Caco-2 (cell line): ENCODE measurements around the gene BRAT1. TPM values are rescaled to one million over a fixed set of nuclear protein-coding genes. Genes with fewer than 3 reads are reported as not detected.

Experiments
- BruUV-seq: library from RNA; stranded (reverse); fragments of 400-500 nt; replicated peaks from 2 replicates; lab custom pipeline; 2021; lab: Mats Ljungman, UMichigan
- CTCF ChIA-PET: fragments of 300-600 bp; sonication (Branson Sonifier 250); formaldehyde crosslinking; loops from one replicate; lab custom pipeline; 2022; ENCODE audit warnings: antibody characterized with exemption; lab: Charles Lee
- POLR2A ChIA-PET: fragments of 300-600 bp; sonication (Branson Sonifier 250); formaldehyde crosslinking; loops from one replicate; lab custom pipeline; 2022; ENCODE audit warnings: antibody characterized with exemption; lab: Charles Lee
- DNase-seq, 2 experiments: peaks; one replicate each; pipeline versions ENCODE4 v3.0.0 to v3.0.0-alpha.2; 2020 to 2022
- H3K27me3 ChIP-seq: replicated peaks from 2 replicates; pipeline ENCODE4 v1.6.0; 2011; ENCODE audit warnings: low read length; ENCODE audit not compliant: control insufficient read depth, insufficient read depth
- H3K36me3 ChIP-seq: 2 replicates; pipeline ENCODE4 v1.5.1; 2011; ENCODE audit warnings: low read length; ENCODE audit not compliant: control insufficient read depth, insufficient read depth
- H3K4me1 ChIP-seq: fragments of 250-450 bp; sonication (Bioruptor Pico); 2 replicates; pipeline ENCODE4 v1.5.1; 2020; ENCODE audit warnings: mild to moderate bottlenecking
- H3K4me3 ChIP-seq: 2 replicates; pipeline ENCODE4 v1.5.1; 2011; ENCODE audit warnings: low read depth, mild to moderate bottlenecking, control low read depth, low read length
- H3K9me3 ChIP-seq: fragments of 250-450 bp; sonication (Bioruptor Pico); 2 replicates; pipeline ENCODE4 v1.5.1; 2020; ENCODE audit warnings: mild to moderate bottlenecking, moderate library complexity
- H3K27ac Mint-ChIP-seq: one replicate; pipeline ENCODE4 v1.8.0; 2022; ENCODE audit warnings: mixed read lengths; ENCODE audit not compliant: unreplicated experiment
- H3K27me3 Mint-ChIP-seq: one replicate; pipeline ENCODE4 v1.8.0; 2022; ENCODE audit warnings: mixed read lengths; ENCODE audit not compliant: insufficient read depth, unreplicated experiment
- H3K36me3 Mint-ChIP-seq: one replicate; pipeline ENCODE4 v1.8.0; 2022; ENCODE audit warnings: mild to moderate bottlenecking, mixed read lengths; ENCODE audit not compliant: insufficient read depth, unreplicated experiment
- H3K4me1 Mint-ChIP-seq: one replicate; pipeline ENCODE4 v1.8.0; 2022; ENCODE audit warnings: low read depth, mixed read lengths; ENCODE audit not compliant: unreplicated experiment
- H3K4me3 Mint-ChIP-seq: one replicate; pipeline ENCODE4 v1.8.0; 2022; ENCODE audit warnings: mild to moderate bottlenecking, moderate library complexity, mixed read lengths; ENCODE audit not compliant: unreplicated experiment
- H3K9me3 Mint-ChIP-seq: one replicate; pipeline ENCODE4 v1.8.0; 2022; ENCODE audit warnings: mixed read lengths; ENCODE audit not compliant: unreplicated experiment
- intact Hi-C: fragments of 100-400 bp; cut with micrococcal nuclease; formaldehyde crosslinking; loops from one replicate; pipeline ENCODE4 v1.10.0; 2022; ENCODE audit not compliant: unreplicated experiment
- total RNA-seq: library from RNA; stranded (reverse); gene quantifications from 2 replicates; pipeline ENCODE4 v1.2.3, GENCODE V29; 2022
- TF ChIP-seq, protein P1 (sequence below), 2 experiments: fragments of 200-600 bp in 1 of 2; IDR thresholded peaks; 1 replicate in 1 of 2; 2 replicates in 1 of 2; pipeline versions ENCODE4 v1.5.1 to v1.8.0; 2011 to 2022; ENCODE audit warnings: antibody characterized with exemption in 1 of 2, control low read depth in 1 of 2, inconsistent platforms in 1 of 2, low read depth in 1 of 2, low read length in 1 of 2, mild to moderate bottlenecking in 1 of 2, moderate library complexity in 1 of 2; ENCODE audit not compliant: insufficient read depth in 1 of 2, severe bottlenecking in 1 of 2, unreplicated experiment in 1 of 2

The BRAT1 gene
- total RNA-seq, 1 experiment from 2014 or later: 33.5 TPM

DNA sequence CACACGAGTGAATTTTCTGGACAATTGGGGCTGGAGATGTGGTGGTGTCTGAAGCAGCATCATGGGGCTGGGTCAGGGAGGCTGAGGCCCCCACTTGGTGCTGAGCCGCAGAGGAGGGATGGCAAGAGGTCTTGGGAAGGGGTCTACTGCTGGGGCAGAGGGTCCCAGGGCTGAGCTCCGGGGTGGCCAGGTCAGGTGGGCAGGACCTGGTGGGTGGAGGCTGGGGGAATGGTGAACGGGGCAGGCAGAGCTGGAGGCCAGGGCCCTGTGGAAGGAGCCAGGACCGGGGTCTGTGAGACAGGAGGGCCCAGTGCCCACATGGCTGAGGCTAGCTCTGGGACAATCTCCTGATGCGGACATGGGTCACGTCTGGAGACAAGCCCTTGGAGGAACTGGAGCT lies 56.1 kb downstream of the BRAT1 start:
- BruUV-seq: no TSS peak

DNA sequence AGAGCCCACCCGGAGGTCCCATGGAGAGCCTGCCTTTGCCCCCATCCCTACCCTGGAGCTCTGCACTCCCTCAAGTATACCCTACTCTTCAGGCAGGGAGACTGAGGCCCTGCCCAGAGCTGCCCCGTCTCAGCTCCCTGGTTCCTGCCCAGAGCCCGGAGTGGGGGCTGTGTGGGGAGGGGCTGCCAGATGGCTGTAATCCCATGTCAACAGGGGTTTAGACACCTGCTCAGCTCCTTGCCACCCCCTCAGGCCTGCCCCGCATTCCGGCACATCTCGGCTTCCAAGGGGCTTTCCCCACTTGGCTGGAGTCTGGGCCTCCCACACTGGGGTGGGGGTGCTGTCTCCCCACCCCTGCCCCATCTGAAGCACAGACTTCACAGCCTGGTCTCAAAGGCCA lies 56.6 kb downstream of the BRAT1 start:
- intact Hi-C loops: no loop called here
- CTCF ChIA-PET: interaction anchor here (0.9 kb wide), 1 partner anchor 30 kb away, joined by 3 read pairs; no protein-coding TSS in a partner anchor
- TF ChIP-seq, protein P1, sequence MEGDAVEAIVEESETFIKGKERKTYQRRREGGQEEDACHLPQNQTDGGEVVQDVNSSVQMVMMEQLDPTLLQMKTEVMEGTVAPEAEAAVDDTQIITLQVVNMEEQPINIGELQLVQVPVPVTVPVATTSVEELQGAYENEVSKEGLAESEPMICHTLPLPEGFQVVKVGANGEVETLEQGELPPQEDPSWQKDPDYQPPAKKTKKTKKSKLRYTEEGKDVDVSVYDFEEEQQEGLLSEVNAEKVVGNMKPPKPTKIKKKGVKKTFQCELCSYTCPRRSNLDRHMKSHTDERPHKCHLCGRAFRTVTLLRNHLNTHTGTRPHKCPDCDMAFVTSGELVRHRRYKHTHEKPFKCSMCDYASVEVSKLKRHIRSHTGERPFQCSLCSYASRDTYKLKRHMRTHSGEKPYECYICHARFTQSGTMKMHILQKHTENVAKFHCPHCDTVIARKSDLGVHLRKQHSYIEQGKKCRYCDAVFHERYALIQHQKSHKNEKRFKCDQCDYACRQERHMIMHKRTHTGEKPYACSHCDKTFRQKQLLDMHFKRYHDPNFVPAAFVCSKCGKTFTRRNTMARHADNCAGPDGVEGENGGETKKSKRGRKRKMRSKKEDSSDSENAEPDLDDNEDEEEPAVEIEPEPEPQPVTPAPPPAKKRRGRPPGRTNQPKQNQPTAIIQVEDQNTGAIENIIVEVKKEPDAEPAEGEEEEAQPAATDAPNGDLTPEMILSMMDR (IDR thresholded peaks at IDR 0.05; ENCODE audit: insufficient read depth in 1 of 2, low read depth in 1 of 2, low read length in 1 of 2, severe bottlenecking in 1 of 2, unreplicated experiment in 1 of 2): no peak
- no peaks in the 10 kb centered on the region for H3K9me3 ChIP-seq
- H3K4me1 ChIP-seq: no peaks in the 10 kb centered on the region
- H3K27me3 Mint-ChIP-seq: no peaks in the 10 kb centered on the region
- no peaks in the 10 kb centered on the region for H3K9me3 Mint-ChIP-seq
- H3K4me1 Mint-ChIP-seq: peaks cover 1% of the 10 kb centered on the region
- no peaks in the 10 kb centered on the region for H3K27me3 ChIP-seq
- no TSS peak for BruUV-seq
- POLR2A ChIA-PET: no interaction called here
- no peak overlapping the region for H3K4me3 Mint-ChIP-seq
- no peak for DNase-seq
- H3K36me3 ChIP-seq: no peaks in the 10 kb centered on the region
- H3K36me3 Mint-ChIP-seq: no peaks in the 10 kb centered on the region
- no peak overlapping the region for H3K27ac Mint-ChIP-seq
- H3K4me3 ChIP-seq: no peak overlapping the region

More for the DNA sequence above, 56.1 kb downstream of the BRAT1 start:
- Mint-ChIP-seq H3K27me3 (no peaks in the 10 kb centered on the region), H3K4me1 (no peaks in the 10 kb centered on the region), H3K4me3 (no peak overlapping the region), H3K36me3 (no peaks in the 10 kb centered on the region), H3K9me3 (no peaks in the 10 kb centered on the region), H3K27ac (no peak overlapping the region)
- no peak for DNase-seq
- no peak overlapping the region for H3K4me3 ChIP-seq
- intact Hi-C loops: no loop called here
- no peaks in the 10 kb centered on the region for H3K36me3 ChIP-seq
- ChIA-PET CTCF (interaction anchor here (0.6 kb wide), 1 partner anchor 67 kb away, joined by 3 read pairs; no protein-coding TSS in a partner anchor), POLR2A (no interaction called here)
- H3K9me3 ChIP-seq: no peaks in the 10 kb centered on the region
- TF ChIP-seq, protein P1 (IDR thresholded peaks at IDR 0.05; ENCODE audit: insufficient read depth in 1 of 2, low read depth in 1 of 2, low read length in 1 of 2, severe bottlenecking in 1 of 2, unreplicated experiment in 1 of 2): no peak
- no peaks in the 10 kb centered on the region for H3K27me3 ChIP-seq
- H3K4me1 ChIP-seq: no peaks in the 10 kb centered on the region

DNA sequence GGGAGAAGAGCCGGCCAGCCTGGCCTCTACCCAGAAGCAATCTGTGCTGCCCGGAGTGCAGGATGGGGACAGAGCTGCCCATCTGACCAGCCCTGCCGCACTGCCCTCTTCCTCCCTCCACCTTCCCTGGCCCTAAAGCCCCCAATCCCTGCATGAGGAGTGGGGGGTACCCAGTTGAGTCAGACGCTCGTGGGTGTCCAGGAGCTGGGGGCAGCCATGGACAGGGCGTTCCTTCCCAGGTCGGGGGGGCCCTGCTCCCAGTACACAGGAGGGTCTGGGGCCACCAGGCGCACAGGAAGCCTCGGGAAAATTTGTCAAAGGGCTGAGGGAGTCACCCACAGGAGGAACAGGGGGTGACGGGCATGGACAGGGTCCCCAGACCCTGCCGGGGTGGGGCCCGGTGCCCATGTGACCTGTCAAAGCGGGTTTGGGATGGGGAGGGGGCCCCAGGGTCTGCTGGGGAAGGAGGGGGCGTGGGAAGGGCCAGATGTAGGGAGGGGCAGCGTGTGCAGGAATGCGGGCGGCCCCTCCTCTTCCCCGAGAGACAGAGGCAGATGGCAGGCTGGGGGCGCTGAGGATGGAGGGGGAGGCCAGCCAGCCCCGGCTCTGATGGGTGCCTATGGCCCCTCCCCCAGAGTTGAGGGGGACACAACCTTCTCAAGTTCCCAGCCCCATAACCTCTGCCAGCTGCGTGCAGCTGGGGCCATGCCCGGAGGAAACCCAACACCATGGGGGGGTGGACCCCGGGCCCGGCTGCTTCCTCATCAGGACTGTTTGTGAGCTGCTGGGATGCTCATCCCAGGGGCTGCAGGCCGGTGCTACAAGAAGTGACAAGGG lies 57.6 kb downstream of the BRAT1 start:
- H3K4me3 Mint-ChIP-seq: no peak overlapping the region
- CTCF ChIA-PET: interaction anchor here (0.9 kb wide), 1 partner anchor 29 kb away, joined by 3 read pairs; no protein-coding TSS in a partner anchor
- H3K27me3 Mint-ChIP-seq: no peaks in the 10 kb centered on the region
- intact Hi-C loops: no loop called here
- no peak overlapping the region for H3K4me3 ChIP-seq
- H3K9me3 Mint-ChIP-seq: no peaks in the 10 kb centered on the region
- BruUV-seq: no TSS peak
- peaks cover 7% of the 10 kb centered on the region for H3K4me1 Mint-ChIP-seq
- H3K27ac Mint-ChIP-seq: no peak overlapping the region
- H3K4me1 ChIP-seq: no peaks in the 10 kb centered on the region
- no peaks in the 10 kb centered on the region for H3K27me3 ChIP-seq
- no peaks in the 10 kb centered on the region for H3K9me3 ChIP-seq
- TF ChIP-seq, protein P1 (IDR thresholded peaks at IDR 0.05; ENCODE audit: insufficient read depth in 1 of 2, low read depth in 1 of 2, low read length in 1 of 2, severe bottlenecking in 1 of 2, unreplicated experiment in 1 of 2): no peak
- no peaks in the 10 kb centered on the region for H3K36me3 Mint-ChIP-seq
- no peaks in the 10 kb centered on the region for H3K36me3 ChIP-seq
- POLR2A ChIA-PET: no interaction called here
- no peak for DNase-seq
